Natural killer cell (primary cell): ENCODE measurements around the gene ELP5. TPM values are rescaled to one million over a fixed set of nuclear protein-coding genes. Genes with fewer than 3 reads are reported as not detected.

Experiments
- ATAC-seq, 3 donors: fragments of 150-1000 bp in 2 of 3; fragments of 200-7000 bp in 1 of 3; cut with Tn5 transposase; 1 replicate in 1 of 3; 2 replicates in 2 of 3; pipeline ENCODE4 v1.10.0; 2021; ENCODE audit warnings: mild to moderate bottlenecking in 2 of 3, moderate library complexity in 2 of 3
- DNase-seq, 2 donors: peaks; one replicate each; pipeline versions ENCODE4 v3.0.0 to v3.0.0-alpha.2; 2013 to 2021; ENCODE audit warnings: mixed read lengths in 1 of 2
- H3K27ac ChIP-seq: one replicate; pipeline ENCODE4 v1.5.1; 2013; ENCODE audit warnings: mild to moderate bottlenecking, low read length
- H3K27me3 ChIP-seq: one replicate; pipeline ENCODE4 v1.6.1; 2013; ENCODE audit warnings: low read length; ENCODE audit not compliant: control insufficient read depth, insufficient read depth
- H3K36me3 ChIP-seq: one replicate; pipeline ENCODE4 v1.6.1; 2013; ENCODE audit warnings: low read length; ENCODE audit not compliant: control insufficient read depth, insufficient read depth
- H3K4me1 ChIP-seq: one replicate; pipeline ENCODE4 v1.6.1; 2013; ENCODE audit warnings: low read length; ENCODE audit not compliant: control insufficient read depth, insufficient read depth
- H3K4me3 ChIP-seq: one replicate; pipeline ENCODE4 v1.5.1; 2013; ENCODE audit warnings: low read length
- H3K9me3 ChIP-seq: one replicate; pipeline ENCODE4 v1.6.1; 2013; ENCODE audit warnings: low read length; ENCODE audit not compliant: control insufficient read depth, insufficient read depth
- H3K27ac Mint-ChIP-seq, 2 donors: one replicate each; pipeline ENCODE4 v1.8.0; 2022; ENCODE audit warnings: mild to moderate bottlenecking in 2 of 2, mixed read lengths in 2 of 2, moderate library complexity in 1 of 2
- H3K27me3 Mint-ChIP-seq, 2 donors: one replicate each; pipeline ENCODE4 v1.8.0; 2022; ENCODE audit warnings: low read depth in 2 of 2, mixed read lengths in 2 of 2
- H3K36me3 Mint-ChIP-seq: one replicate; pipeline ENCODE4 v1.8.0; 2022; ENCODE audit warnings: mixed read lengths
- H3K4me1 Mint-ChIP-seq, 2 donors: one replicate each; pipeline ENCODE4 v1.8.0; 2022; ENCODE audit warnings: mixed read lengths in 2 of 2
- H3K4me3 Mint-ChIP-seq: one replicate; pipeline ENCODE4 v1.8.0; 2022; ENCODE audit warnings: mild to moderate bottlenecking, moderate library complexity, mixed read lengths
- H3K9me3 Mint-ChIP-seq, 2 donors: one replicate each; pipeline ENCODE4 v1.8.0; 2022; ENCODE audit warnings: mixed read lengths in 2 of 2
- WGBS: methylation state at CpG from one replicate; pipeline ENCODE4 v1.1.7; 2013; ENCODE audit warnings: missing lambda C conversion rate; ENCODE audit not compliant: insufficient coverage; 5-methylcytosine and 5-hydroxymethylcytosine counted together
- intact Hi-C: fragments of 100-400 bp; cut with micrococcal nuclease; formaldehyde crosslinking; loops from one replicate; pipeline ENCODE4 v1.14.2; 2022
- total RNA-seq, 4 donors: library from RNA; stranded (reverse); fragments of 120-200 nt in 1 of 4; gene quantifications; one replicate each; pipeline versions ENCODE4 v1.2.3 to v1.2.4, GENCODE V29; 2013 to 2022
- TF ChIP-seq, protein P1 (sequence below): fragments of 200-600 bp; IDR thresholded peaks from one replicate; pipeline ENCODE4 v1.8.0; 2022; ENCODE audit warnings: antibody characterized with exemption

Gene ELP5
- total RNA-seq, 3 donors from 2014 or later (not counting 1 experiment from before 2014, with no cell fraction given), result 30.1 to 38.5 (median 30.3) TPM

DNA sequence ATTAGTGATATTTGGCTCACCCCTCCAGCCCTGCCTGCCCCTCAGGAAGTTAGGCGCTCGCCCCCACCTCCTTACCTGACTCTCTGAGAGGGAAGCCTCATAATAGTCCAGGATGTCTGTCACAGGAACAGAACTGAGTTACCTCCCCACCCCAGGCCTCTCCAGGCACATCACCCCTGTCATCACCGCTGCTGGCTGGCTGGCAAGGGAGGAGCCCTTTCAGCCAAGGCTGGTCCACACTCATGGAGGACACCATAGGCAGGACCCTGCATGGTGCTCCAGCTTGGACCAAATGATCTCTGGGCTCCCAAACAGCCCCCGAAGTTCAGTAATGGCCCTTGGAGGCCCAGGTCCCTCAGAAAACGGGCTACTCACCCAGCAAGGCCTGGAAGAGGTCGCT is 33.8 kb upstream of the ELP5 start:
- Mint-ChIP-seq H3K4me3 (no peak overlapping the region), H3K9me3 (no peaks in the 10 kb centered on the region), H3K36me3 (no peaks in the 10 kb centered on the region), H3K27me3 (peaks cover 0 to 14% of the 10 kb centered on the region in 2 donors), H3K27ac (peak overlapping the region in 1 of 2 donors; percentile 98), H3K4me1 (peaks cover 34 to 67% of the 10 kb centered on the region in 2 donors)
- TF ChIP-seq, protein P1, sequence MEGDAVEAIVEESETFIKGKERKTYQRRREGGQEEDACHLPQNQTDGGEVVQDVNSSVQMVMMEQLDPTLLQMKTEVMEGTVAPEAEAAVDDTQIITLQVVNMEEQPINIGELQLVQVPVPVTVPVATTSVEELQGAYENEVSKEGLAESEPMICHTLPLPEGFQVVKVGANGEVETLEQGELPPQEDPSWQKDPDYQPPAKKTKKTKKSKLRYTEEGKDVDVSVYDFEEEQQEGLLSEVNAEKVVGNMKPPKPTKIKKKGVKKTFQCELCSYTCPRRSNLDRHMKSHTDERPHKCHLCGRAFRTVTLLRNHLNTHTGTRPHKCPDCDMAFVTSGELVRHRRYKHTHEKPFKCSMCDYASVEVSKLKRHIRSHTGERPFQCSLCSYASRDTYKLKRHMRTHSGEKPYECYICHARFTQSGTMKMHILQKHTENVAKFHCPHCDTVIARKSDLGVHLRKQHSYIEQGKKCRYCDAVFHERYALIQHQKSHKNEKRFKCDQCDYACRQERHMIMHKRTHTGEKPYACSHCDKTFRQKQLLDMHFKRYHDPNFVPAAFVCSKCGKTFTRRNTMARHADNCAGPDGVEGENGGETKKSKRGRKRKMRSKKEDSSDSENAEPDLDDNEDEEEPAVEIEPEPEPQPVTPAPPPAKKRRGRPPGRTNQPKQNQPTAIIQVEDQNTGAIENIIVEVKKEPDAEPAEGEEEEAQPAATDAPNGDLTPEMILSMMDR, result no peak
- H3K36me3 ChIP-seq, result peaks cover 11% of the 10 kb centered on the region
- H3K27me3 ChIP-seq, result no peaks in the 10 kb centered on the region
- DNase-seq (no peak), ATAC-seq (no peak)
- no peak overlapping the region for H3K4me3 ChIP-seq
- 73% methylated on average over 6 of the region's 6 CpGs for WGBS
- H3K4me1 ChIP-seq, result peaks cover 55% of the 10 kb centered on the region
- no peak overlapping the region for H3K27ac ChIP-seq
- intact Hi-C loops, result loop anchor here (5.0 to 10.0 kb wide), 2 partner anchors 34 to 467 kb away; partner anchors contain the start of genes CTDNEP1, ELP5, TP53 and WRAP53
- H3K9me3 ChIP-seq, result no peaks in the 10 kb centered on the region

DNA sequence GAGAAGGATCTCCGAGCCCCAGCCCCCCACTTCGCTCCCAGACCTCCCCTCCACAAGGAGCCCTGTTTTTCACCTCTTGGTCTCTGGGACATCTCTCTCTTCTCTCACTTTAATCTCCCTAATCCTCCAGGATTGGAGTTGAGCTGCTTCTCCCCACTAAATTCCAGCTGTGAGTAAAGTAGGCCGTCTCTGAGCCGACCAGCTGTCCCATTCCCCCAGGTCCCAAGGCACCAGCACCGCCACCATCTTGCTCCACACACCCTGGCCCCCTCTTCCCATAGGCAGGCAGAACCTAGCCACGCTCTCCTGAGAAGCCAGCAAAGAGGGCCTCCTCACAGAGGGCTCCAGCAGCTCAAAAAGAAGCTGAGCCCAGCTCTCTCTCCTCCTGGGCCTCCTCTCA is 33.3 kb upstream of the ELP5 start:
- TF ChIP-seq, protein P1, result no peak
- Mint-ChIP-seq H3K27me3 (peaks cover 0 to 9% of the 10 kb centered on the region in 2 donors), H3K9me3 (no peaks in the 10 kb centered on the region), H3K36me3 (no peaks in the 10 kb centered on the region), H3K4me1 (peaks cover 30 to 61% of the 10 kb centered on the region in 2 donors), H3K27ac (peak overlapping the region; percentile 94 to 98), H3K4me3 (peak overlapping the region; percentile 98)
- Histone ChIP-seq H3K4me1 (peaks cover 51% of the 10 kb centered on the region), H3K4me3 (no peak overlapping the region), H3K27ac (peak overlapping the region; percentile 65), H3K36me3 (peaks cover 17% of the 10 kb centered on the region), H3K27me3 (no peaks in the 10 kb centered on the region), H3K9me3 (no peaks in the 10 kb centered on the region)
- WGBS, result 80% methylated on average over 6 of the region's 6 CpGs
- intact Hi-C loops, result loop anchor here (5.0 to 10.0 kb wide), 2 partner anchors 34 to 466 kb away; partner anchors contain the start of genes CTDNEP1, ELP5, TP53 and WRAP53
- DNase-seq, result no peak
- no peak for ATAC-seq

DNA sequence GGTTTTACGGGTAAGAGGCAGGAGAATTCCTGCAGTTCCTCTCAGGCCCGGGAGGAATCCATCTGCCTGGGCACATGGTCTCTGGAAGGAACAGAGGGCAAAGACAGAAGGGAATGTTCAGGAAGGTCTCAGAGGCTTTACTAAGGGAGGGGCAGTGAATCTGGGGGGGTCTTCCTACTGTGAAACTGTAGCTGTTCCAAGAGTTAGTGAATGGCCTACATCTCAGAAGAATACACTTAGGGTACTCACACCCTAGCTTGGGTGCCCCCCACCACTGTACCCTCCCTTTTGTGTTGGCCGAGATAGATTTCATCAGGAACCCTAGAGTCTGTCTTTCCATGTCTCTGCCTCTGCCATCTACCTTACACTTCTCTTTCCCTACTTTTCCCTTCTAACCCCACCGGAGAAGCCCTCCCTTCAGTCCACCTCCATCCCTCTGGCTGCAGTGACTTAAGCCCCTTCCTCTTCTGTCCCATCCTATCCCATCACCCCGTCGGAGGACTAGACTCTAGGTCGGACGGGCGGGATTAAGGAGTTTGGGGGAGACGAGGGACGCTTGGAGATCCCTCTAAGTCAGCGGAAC is 32.7 kb upstream of the ELP5 start:
- TF ChIP-seq, protein P1, result no peak
- intact Hi-C loops, result loop anchor here (5.0 to 10.0 kb wide), 2 partner anchors 33 to 465 kb away; partner anchors contain the start of genes CTDNEP1, ELP5, TP53 and WRAP53
- H3K36me3 ChIP-seq, result peaks cover 22% of the 10 kb centered on the region
- peaks cover 46% of the 10 kb centered on the region for H3K4me1 ChIP-seq
- Mint-ChIP-seq H3K4me1 (peaks cover 25 to 56% of the 10 kb centered on the region in 2 donors), H3K27ac (peak overlapping the region; percentile 94 to 98), H3K9me3 (no peaks in the 10 kb centered on the region), H3K4me3 (peak overlapping the region; percentile 98), H3K36me3 (no peaks in the 10 kb centered on the region), H3K27me3 (peaks cover 0 to 7% of the 10 kb centered on the region in 2 donors)
- H3K4me3 ChIP-seq, result peak overlapping the region; percentile 77
- peak overlapping the region; percentile 65 for H3K27ac ChIP-seq
- H3K9me3 ChIP-seq, result no peaks in the 10 kb centered on the region
- no peak for ATAC-seq
- no peaks in the 10 kb centered on the region for H3K27me3 ChIP-seq
- DNase-seq, result no peak
- WGBS, result 18% methylated on average over 12 of the region's 12 CpGs
